Kidney glomerular epithelial cell (primary cell): ENCODE data around the gene STX8.

Source experiments
- DNase-seq: peaks from one replicate; lab custom pipeline; 2025; lab: John Stamatoyannopoulos, UW

Gene STX8

DNA sequence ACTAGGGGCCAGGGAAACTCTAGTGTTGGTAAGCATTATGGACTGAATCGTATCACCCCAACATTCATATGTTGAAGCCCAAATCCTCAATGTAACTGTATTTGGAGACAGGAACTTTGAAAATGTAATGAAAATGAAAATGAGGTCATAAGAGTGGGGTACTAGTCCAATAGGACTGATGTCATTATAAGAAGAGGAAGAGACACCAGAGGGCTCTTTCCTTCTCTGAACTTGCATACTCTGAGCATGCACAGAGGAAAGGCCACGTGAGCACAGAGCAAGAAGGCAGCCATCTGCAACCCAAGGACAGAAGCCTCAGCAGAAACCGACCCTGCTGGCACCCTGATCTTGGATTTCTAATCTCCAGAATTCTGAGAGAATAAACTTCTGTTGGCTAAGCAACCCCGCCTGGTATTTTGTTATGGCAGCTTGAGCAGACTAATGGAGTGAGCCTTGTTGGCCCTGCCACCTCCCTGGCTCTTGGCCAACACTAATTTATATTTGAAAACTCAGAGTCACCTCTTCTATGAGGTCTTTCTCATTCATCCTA lies 280.9 kb downstream of the STX8 start:
- DNase-seq: no peak

DNA sequence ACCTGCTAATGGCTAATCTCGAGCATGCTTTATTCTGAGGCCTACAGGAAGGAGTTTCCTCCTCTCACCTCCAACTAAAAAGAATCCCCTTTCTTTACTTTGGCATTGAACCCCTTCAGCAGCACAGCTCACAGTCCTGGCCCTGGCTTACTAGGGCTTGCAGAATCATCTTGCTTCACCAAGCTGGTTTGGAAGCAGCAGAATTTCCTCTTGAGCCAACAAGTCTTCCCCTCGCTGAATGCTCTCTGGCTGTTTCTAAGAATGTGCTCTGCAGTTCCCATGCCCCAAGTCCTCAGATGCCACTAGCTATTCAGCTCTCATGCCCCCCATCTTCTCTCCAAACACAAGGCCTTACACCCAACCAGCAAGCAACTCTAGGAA lies 283.1 kb downstream of the STX8 start:
- DNase-seq: no peak

DNA sequence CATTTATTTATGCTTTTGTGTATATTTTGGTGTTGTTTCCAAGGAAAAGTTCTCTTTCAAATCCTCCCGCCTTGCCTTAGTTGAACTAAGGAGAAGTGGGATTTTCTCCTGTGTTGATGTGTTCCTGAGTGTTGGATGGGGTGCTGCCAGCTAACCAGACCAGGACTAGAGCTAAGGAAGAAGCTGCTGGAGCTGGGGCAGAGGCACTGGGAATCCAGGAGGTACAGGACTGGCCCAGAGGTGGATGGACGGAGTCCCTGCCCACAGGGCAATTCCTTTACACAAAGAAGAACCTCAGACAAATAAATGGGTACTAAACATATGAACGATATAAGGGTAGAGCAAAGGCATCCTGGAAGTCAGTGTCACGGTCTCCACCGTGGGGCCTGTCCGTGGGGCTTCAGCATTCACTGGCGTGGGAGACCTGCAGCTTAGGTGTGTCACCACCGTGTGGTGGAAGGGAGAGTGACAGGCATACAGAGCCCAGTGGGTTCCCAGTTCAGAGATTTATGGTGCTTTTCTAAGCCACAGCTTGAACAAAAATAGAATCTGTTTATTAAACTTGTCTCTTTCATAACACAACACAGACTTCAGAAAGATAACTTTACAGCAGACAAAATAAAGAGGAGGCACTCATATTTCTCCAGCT lies 283.6 kb downstream of the STX8 start:
- peak; percentile 17 for DNase-seq

- no peak for DNase-seq
Measured at GRCh38 chr17:9290226-9290613, 285.4 kb downstream of the STX8 start.

DNA sequence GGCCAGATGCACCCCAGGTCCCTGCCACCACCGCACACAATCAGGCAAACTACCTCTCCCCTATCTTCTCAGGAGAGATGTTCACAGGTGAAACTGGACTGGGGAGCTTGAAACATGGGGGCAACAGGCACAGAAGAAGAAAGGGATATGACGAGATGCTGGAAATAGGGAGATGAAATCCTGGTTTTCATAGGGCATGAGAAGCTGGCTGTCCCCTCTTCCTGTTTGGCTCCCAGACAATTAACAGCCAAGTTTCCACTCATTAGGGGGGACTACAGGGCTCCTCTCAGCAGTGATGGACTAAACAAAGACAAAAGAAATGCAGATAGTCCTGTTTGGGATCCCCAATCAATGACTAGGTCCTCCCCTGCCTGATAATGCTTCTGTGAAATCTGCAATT lies 288.3 kb downstream of the STX8 start:
- DNase-seq: no peak

GRCh38 chr17:9286434-9286833 lies 289.2 kb downstream of the STX8 start:
- no peak for DNase-seq

DNA sequence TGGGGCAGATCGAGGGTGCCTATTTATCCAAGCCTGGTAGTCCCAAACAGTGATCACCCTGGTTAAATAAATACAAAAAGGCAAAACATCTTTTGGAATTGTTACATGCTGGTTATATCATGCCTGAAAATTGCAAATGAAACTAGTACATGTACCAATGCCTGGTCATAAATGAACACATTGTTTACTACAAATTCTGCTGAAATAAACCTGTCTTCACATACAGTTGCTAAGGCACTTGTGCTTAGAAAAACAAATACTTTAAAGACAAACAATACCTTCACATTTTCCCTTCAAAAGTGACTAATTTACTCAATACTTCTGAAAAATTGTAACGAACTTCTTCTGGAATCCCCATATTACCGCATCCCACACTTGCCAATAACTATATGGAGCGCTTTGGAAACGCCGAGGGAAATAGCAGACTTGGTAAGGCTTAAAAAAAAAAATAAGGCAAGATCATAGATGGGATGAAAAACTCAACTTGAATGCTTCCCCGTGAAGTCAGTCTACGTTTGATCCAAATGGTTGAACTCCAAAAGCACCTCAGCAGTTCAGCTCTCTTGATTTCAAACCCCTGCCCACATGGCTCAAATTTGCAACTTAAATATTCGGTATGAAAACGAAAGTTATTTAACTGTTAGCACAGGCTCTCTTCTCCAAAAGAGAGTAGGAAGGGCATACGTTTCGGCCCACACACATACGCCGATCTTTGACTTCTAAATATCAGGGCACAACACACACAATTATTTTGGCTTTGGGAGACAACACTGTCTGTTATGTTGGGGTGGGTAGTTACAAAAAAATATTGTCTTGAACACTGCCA lies 289.8 kb downstream of the STX8 start:
- no peak for DNase-seq

- no peak for DNase-seq
Measured at GRCh38 chr17:9284884-9285283, 290.7 kb downstream of the STX8 start.

DNA sequence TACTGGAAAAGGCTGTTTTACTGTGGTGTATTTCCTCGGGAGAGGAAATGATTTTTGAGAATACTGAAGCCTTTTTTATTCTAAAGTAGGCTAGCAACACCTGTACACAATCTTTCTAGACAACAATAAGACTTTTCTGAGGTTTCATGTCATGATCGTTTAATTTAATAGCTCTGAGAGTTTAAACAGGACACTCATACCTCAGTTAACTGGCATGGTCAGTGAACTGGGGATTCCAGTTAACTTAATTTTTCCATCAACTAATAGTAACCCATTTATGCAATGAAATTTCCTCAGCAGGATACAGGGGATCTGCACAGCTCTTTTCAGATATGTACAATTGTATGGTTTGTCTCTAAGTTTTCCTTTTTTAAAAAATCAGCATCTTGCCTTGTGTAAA lies 291.7 kb downstream of the STX8 start:
- no peak for DNase-seq

DNA sequence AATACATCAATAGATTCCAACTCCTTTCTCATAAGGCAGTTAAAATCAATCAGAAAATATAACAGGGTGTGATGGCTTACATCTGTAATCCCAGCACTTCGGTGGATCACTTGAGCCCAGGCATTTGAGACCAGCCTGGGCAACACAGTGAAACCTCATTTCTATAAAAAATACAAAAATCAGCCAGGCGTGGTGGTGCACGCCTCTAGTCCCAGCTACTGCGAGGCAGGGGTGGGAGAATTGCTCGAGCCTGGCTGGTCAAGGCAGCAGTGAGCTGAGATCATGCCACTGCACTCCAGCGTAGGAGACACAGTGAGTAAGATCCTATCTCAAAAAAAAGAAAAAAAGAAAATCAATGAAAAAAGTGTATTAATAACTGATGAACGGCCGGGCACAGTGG lies 295.7 kb downstream of the STX8 start:
- peak; percentile 41 for DNase-seq

GRCh38 chr17:9274973-9275372 lies 300.6 kb downstream of the STX8 start:
- DNase-seq: no peak

GRCh38 chr17:9273428-9274391 lies 301.9 kb downstream of the STX8 start:
- no peak for DNase-seq

GRCh38 chr17:9272501-9273200 lies 303.0 kb downstream of the STX8 start:
- no peak for DNase-seq

DNA sequence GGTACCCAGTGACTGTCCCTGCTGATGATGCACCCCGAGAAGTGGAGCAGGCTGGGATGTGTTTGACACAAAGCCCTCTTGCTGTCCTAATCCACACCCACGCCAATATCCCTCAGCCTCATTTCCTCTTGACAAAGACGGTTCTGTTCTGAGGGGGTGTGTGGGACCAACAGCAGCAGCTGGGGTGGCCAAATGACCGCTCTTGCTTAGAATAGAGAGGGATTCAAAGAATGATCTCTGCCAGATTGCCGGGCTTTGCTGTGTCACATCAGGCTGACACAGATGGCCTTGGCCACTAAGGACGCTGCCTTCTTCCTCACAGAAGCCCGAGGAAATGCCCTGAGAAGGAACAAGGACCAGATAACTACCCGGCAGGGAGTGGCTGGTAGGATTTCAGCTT lies 303.6 kb downstream of the STX8 start:
- DNase-seq: no peak

DNA sequence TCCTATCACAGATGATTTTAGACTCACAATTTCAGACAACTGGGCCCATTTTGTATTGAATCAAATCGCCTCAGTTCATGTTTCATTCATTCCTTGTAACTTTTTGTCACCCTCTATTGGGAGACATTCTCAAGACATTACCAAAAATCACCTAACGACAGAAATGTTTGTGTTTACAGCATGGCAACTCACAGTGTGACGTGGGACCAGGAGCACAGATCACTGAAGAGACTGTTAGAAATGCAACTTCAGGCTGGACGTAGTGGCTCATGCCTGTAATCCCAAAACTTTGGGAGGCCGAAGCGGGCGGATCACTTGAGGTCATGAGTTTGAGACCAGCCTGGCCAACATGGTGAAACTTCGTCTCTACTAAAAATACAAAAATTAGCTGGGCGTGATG lies 304.7 kb downstream of the STX8 start:
- DNase-seq: no peak

GRCh38 chr17:9269350-9270035 lies 306.1 kb downstream of the STX8 start:
- DNase-seq: no peak

- no peak for DNase-seq
Measured at GRCh38 chr17:9268546-9268945, 307.1 kb downstream of the STX8 start.

DNA sequence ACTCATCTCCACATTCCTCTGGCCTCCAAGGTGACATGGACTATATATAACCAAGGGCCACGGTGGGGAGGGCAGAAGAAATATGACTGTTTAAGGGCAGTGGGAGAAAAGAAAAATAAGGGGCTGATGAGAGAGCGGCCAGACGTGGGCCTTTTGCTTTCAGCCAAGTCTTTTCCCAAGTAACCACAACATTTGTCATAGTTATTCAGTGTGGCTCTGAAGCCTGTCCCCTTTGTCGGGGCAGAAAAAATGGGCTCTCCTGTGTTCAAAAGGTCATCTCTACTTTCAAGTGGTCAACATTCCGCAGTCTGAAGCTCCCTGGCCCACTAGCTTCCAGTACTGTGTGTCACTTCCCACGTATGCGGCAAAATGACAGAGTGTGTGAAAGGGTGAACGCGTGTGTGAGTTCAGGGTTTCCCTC lies 308.9 kb downstream of the STX8 start:
- DNase-seq: no peak

DNA sequence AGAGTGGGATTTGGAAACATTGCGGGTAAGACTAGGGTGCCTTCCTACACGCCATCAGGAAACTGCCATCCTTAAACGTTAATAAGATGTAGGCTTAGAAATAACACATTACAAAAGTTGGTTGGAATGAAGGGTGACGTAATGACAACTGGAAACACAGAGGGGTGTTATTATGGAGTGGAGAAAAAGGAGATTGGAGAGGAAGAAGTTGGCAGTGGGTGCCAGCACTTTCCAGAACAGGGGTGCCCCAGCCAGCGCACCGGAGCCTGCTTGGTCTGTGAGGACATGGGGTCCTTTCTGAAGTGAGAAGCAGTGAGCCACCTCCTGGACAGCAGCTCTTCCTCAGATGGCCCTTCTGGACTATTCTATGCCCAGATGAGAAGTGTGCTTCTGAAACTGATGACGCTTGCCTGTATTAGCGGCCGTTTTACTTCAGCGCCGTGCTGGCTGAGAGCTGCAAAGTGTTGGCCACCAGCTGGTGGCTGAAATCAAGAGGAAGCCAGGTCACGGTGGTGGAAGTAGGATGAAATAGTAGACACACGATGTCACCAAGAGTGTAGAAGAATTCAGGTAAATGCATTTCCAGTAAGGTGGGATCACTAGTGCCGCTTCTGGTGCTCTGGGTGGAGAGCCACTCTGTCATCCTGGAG lies 309.5 kb downstream of the STX8 start:
- DNase-seq: no peak
